ENCODE data around the gene KAT6B.

Gene KAT6B

GRCh38 chr10:74824184-74824899 is 2.1 kb upstream of the KAT6B start:
- ATAC-seq = no peak

GRCh38 chr10:74824900-74825370 is 1.5 kb upstream of the KAT6B start:
- ATAC-seq = no peak

- no peak for ATAC-seq
These were observed 844 bp upstream of the KAT6B start for GRCh38 chr10:74825371-74826141.

- ATAC-seq = no peak
These were observed 643 bp downstream of the KAT6B start for GRCh38 chr10:74827045-74827441.

GRCh38 chr10:74827694-74828093 is 1.3 kb downstream of the KAT6B start:
- no peak for ATAC-seq

- ATAC-seq = no peak
These were observed 2.5 kb downstream of the KAT6B start for GRCh38 chr10:74828946-74829345.

- ATAC-seq = no peak
These were observed 5.2 kb downstream of the KAT6B start for GRCh38 chr10:74831518-74832120.

GRCh38 chr10:74835963-74836362 is 9.6 kb downstream of the KAT6B start:
- ATAC-seq = no peak

- no peak for ATAC-seq
These were observed 10.5 kb downstream of the KAT6B start for GRCh38 chr10:74836877-74837276.

GRCh38 chr10:74837743-74838142 is 11.3 kb downstream of the KAT6B start:
- ATAC-seq = no peak

GRCh38 chr10:74839708-74840107 is 13.3 kb downstream of the KAT6B start:
- ATAC-seq = no peak

- no peak for ATAC-seq
These were observed 15.0 kb downstream of the KAT6B start for GRCh38 chr10:74841265-74841973.

- no peak for ATAC-seq
These were observed 16.0 kb downstream of the KAT6B start for GRCh38 chr10:74842301-74842954.

GRCh38 chr10:74846958-74847357 is 20.6 kb downstream of the KAT6B start:
- ATAC-seq = no peak

- ATAC-seq = no peak
These were observed 25.4 kb downstream of the KAT6B start for GRCh38 chr10:74851831-74852230.

GRCh38 chr10:74852381-74852780 is 26.0 kb downstream of the KAT6B start:
- ATAC-seq = no peak

GRCh38 chr10:74854610-74855009 is 28.2 kb downstream of the KAT6B start:
- ATAC-seq = no peak

GRCh38 chr10:74855027-74855426 is 28.6 kb downstream of the KAT6B start:
- ATAC-seq = no peak

- ATAC-seq = no peak
These were observed 29.0 kb downstream of the KAT6B start for GRCh38 chr10:74855439-74855838.

- ATAC-seq = no peak
These were observed 30.5 kb downstream of the KAT6B start for GRCh38 chr10:74856940-74857339.

- ATAC-seq = no peak
These were observed 31.2 kb downstream of the KAT6B start for GRCh38 chr10:74857586-74857985.

GRCh38 chr10:74859546-74859945 is 33.1 kb downstream of the KAT6B start:
- no peak for ATAC-seq

GRCh38 chr10:74862625-74863024 is 36.2 kb downstream of the KAT6B start:
- ATAC-seq = no peak
